ENCODE results near the gene LMX1A. TPM values are rescaled to one million over a fixed set of nuclear protein-coding genes. Genes with fewer than 3 reads are reported as not detected.

Gene LMX1A
- total and polyA plus RNA-seq, 2 donors (not counting 1 experiment from before 2014, with no cell fraction given): not detected

GRCh38 chr1:165389609-165390008, 33.1 kb upstream of the LMX1A start:
- Histone ChIP-seq H3K27me3 (replicated peaks in 1 of 4; ENCODE audit: control extremely low read depth in 1 of 4, control insufficient read depth in 3 of 4, insufficient read depth in 4 of 4, low read length in 3 of 4) (peaks cover 0 to 74% (median 64%) of the 10 kb centered on the region in 4 experiments), H3K79me2 (ENCODE audit: control insufficient read depth, insufficient read depth, low read length) (no peaks in the 10 kb centered on the region), H4K20me1 (ENCODE audit: control insufficient read depth, insufficient read depth, low read length, poor library complexity, severe bottlenecking) (no peaks in the 10 kb centered on the region), H3K4me2 (replicated peaks; ENCODE audit: low read depth, low read length, poor library complexity, severe bottlenecking) (no peak overlapping the region), H3K9me3 (ENCODE audit: control extremely low read depth in 1 of 3, control insufficient read depth in 2 of 3, insufficient read depth in 1 of 3, low read length in 2 of 3) (peaks cover 0 to 10% (median 2%) of the 10 kb centered on the region in 3 donors), H3K4me3 (ENCODE audit: control extremely low read depth in 1 of 5, extremely low read depth in 1 of 5, insufficient read depth in 1 of 5, low read depth in 2 of 5, low read length in 4 of 5) (no peak overlapping the region), H3K4me1 (ENCODE audit: control insufficient read depth in 2 of 2, insufficient read depth in 2 of 2, low read length in 2 of 2) (peaks cover 14 to 19% of the 10 kb centered on the region in 2 donors), H3K9ac (ENCODE audit: low read length) (no peak overlapping the region), H2AFZ (ENCODE audit: insufficient read depth, low read depth, low read length, poor library complexity, severe bottlenecking) (no peak overlapping the region), H3K27ac (ENCODE audit: low read length in 2 of 2) (no peak overlapping the region), H3K36me3 (replicated peaks in 1 of 2; ENCODE audit: control extremely low read depth in 1 of 2, control insufficient read depth in 1 of 2, extremely low read depth in 1 of 2, insufficient read depth in 2 of 2, low read length in 1 of 2) (no peaks in the 10 kb centered on the region)
- POLR2A ChIA-PET: no interaction called here
- Mint-ChIP-seq H3K9me3 (ENCODE audit: insufficient read depth) (no peaks in the 10 kb centered on the region), H3K27ac (no peak overlapping the region), H3K4me3 (no peak overlapping the region), H3K4me1 (peaks cover 14% of the 10 kb centered on the region), H3K27me3 (peaks cover 85% of the 10 kb centered on the region)
- TF ChIP-seq CTCF (IDR thresholded peaks at IDR 0.05): no peak
- no peak for TF ChIP-seq EZH2 (IDR thresholded peaks at IDR 0.05; ENCODE audit: borderline replicate concordance, insufficient read depth, low read depth, low read length, poor library complexity, severe bottlenecking)
- WGBS (ENCODE audit: insufficient coverage): 43% methylated on average over 1 of the region's 2 CpGs
- CTCF ChIA-PET: interaction anchor here (1.0 to 1.1 kb wide), 3 partner anchors 203 to 1091 kb away, joined by 3 to 4 read pairs (median 3); no protein-coding TSS in a partner anchor
- DNase-seq: no peak
- ATAC-seq (ENCODE audit: low read depth): no peak
- intact Hi-C loops (cut with micrococcal nuclease): loop anchor here (10.0 kb wide), 1 partner anchor 775 kb away; the partner anchor contains the start of gene FAM78B

- TF ChIP-seq EZH2 (IDR thresholded peaks at IDR 0.05; ENCODE audit: borderline replicate concordance, insufficient read depth, low read depth, low read length, poor library complexity, severe bottlenecking): no peak
- TF ChIP-seq CTCF (IDR thresholded peaks at IDR 0.05): no peak
- H3K36me3 ChIP-seq (replicated peaks in 1 of 2; ENCODE audit: control extremely low read depth in 1 of 2, control insufficient read depth in 1 of 2, extremely low read depth in 1 of 2, insufficient read depth in 2 of 2, low read length in 1 of 2): no peaks in the 10 kb centered on the region
- Mint-ChIP-seq H3K27ac (no peak overlapping the region), H3K9me3 (ENCODE audit: insufficient read depth) (no peaks in the 10 kb centered on the region), H3K4me1 (peaks cover 8% of the 10 kb centered on the region), H3K4me3 (no peak overlapping the region), H3K27me3 (peaks cover 84% of the 10 kb centered on the region)
- DNase-seq: no peak
- no peak overlapping the region for H3K9ac ChIP-seq (ENCODE audit: low read length)
- no peak for ATAC-seq (ENCODE audit: low read depth)
- no peaks in the 10 kb centered on the region for H4K20me1 ChIP-seq (ENCODE audit: control insufficient read depth, insufficient read depth, low read length, poor library complexity, severe bottlenecking)
- intact Hi-C loops (cut with micrococcal nuclease): no loop called here
- POLR2A ChIA-PET: no interaction called here
- peaks cover 5 to 11% of the 10 kb centered on the region in 2 donors for H3K4me1 ChIP-seq (ENCODE audit: control insufficient read depth in 2 of 2, insufficient read depth in 2 of 2, low read length in 2 of 2)
- peaks cover 0 to 75% (median 53%) of the 10 kb centered on the region in 4 experiments for H3K27me3 ChIP-seq (replicated peaks in 1 of 4; ENCODE audit: control extremely low read depth in 1 of 4, control insufficient read depth in 3 of 4, insufficient read depth in 4 of 4, low read length in 3 of 4)
- no peak overlapping the region for H3K27ac ChIP-seq (ENCODE audit: low read length in 2 of 2)
- no peak overlapping the region for H3K4me2 ChIP-seq (replicated peaks; ENCODE audit: low read depth, low read length, poor library complexity, severe bottlenecking)
- CTCF ChIA-PET: no interaction called here
- WGBS (ENCODE audit: insufficient coverage): no CpG with 5 or more reads among the region's 2 CpGs
- H2AFZ ChIP-seq (ENCODE audit: insufficient read depth, low read depth, low read length, poor library complexity, severe bottlenecking): no peak overlapping the region
- no peaks in the 10 kb centered on the region for H3K79me2 ChIP-seq (ENCODE audit: control insufficient read depth, insufficient read depth, low read length)
- peaks cover 0 to 2% (median 2%) of the 10 kb centered on the region in 3 donors for H3K9me3 ChIP-seq (ENCODE audit: control extremely low read depth in 1 of 3, control insufficient read depth in 2 of 3, insufficient read depth in 1 of 3, low read length in 2 of 3)
- H3K4me3 ChIP-seq (ENCODE audit: control extremely low read depth in 1 of 5, extremely low read depth in 1 of 5, insufficient read depth in 1 of 5, low read depth in 2 of 5, low read length in 4 of 5): no peak overlapping the region
These were observed 31.4 kb upstream of the LMX1A start for GRCh38 chr1:165387961-165388360.

All from B cell (primary cell).